Endodermal cell (in vitro differentiated cells): Measurements from ENCODE around the gene CHST11. TPM values are rescaled to one million over a fixed set of nuclear protein-coding genes. Genes with fewer than 3 reads are reported as not detected.

ENCODE experiments used
- DNase-seq: peaks from one replicate; pipeline ENCODE4 v3.0.0-alpha.2; 2017
- H3K27ac ChIP-seq: 2 replicates; pipeline ENCODE4 v1.5.1; 2013; ENCODE audit warnings: mild to moderate bottlenecking, low read depth, low read length, moderate library complexity
- H3K27me3 ChIP-seq: 2 replicates; pipeline ENCODE4 v1.6.1; 2013; ENCODE audit warnings: mild to moderate bottlenecking, low read length, moderate library complexity; ENCODE audit not compliant: insufficient read depth, control insufficient read depth, poor library complexity, severe bottlenecking
- H3K36me3 ChIP-seq: 2 replicates; pipeline ENCODE4 v1.7.0; 2013; ENCODE audit warnings: mild to moderate bottlenecking, low read length, moderate library complexity; ENCODE audit not compliant: control insufficient read depth, insufficient read depth
- H3K4me1 ChIP-seq: one replicate; pipeline ENCODE4 v1.7.0; 2013; ENCODE audit warnings: low read length; ENCODE audit not compliant: control insufficient read depth, insufficient read depth
- H3K4me3 ChIP-seq: 2 replicates; pipeline ENCODE4 v1.5.1; 2013; ENCODE audit warnings: mild to moderate bottlenecking, low read length, moderate library complexity
- H3K9ac ChIP-seq: 2 replicates; pipeline ENCODE4 v1.6.1; 2013; ENCODE audit warnings: mild to moderate bottlenecking, low read length, moderate library complexity; ENCODE audit not compliant: poor library complexity, severe bottlenecking; ENCODE audit errors: extremely low read depth
- H3K9me3 ChIP-seq: 2 replicates; pipeline ENCODE4 v1.6.1; 2013; ENCODE audit warnings: mild to moderate bottlenecking, low read length, moderate library complexity; ENCODE audit not compliant: control insufficient read depth
- H3K27ac Mint-ChIP-seq: 2 replicates; pipeline ENCODE4 v1.8.0; 2020; ENCODE audit warnings: mixed read lengths
- H3K27me3 Mint-ChIP-seq: 2 replicates; pipeline ENCODE4 v1.8.0; 2021; ENCODE audit warnings: mild to moderate bottlenecking, mixed read lengths; ENCODE audit not compliant: insufficient read depth
- H3K36me3 Mint-ChIP-seq: 2 replicates; pipeline ENCODE4 v1.8.0; 2020; ENCODE audit warnings: low read depth, mixed read lengths
- H3K4me1 Mint-ChIP-seq: 2 replicates; pipeline ENCODE4 v1.8.0; 2020; ENCODE audit warnings: mixed read lengths
- H3K4me3 Mint-ChIP-seq: 2 replicates; pipeline ENCODE4 v1.8.0; 2020; ENCODE audit warnings: mild to moderate bottlenecking, moderate library complexity, mixed read lengths
- H3K9me3 Mint-ChIP-seq: 2 replicates; pipeline ENCODE4 v1.8.0; 2020; ENCODE audit warnings: mild to moderate bottlenecking, mixed read lengths
- CTCF ChIP-seq: fragments of 200-600 bp; sonication (generic); conservative IDR thresholded peaks from 2 replicates; pipeline ENCODE4 v1.5.0; 2021; ENCODE audit warnings: antibody characterized with exemption, mild to moderate bottlenecking
- WGBS, 2 experiments: methylation state at CpG; one replicate each; pipeline versions ENCODE4 v1.1.5 to v1.1.7; 2013; ENCODE audit warnings: missing lambda C conversion rate in 2 of 2, mixed read lengths in 1 of 2; ENCODE audit not compliant: insufficient coverage in 1 of 2, insufficient read length in 1 of 2; 5-methylcytosine and 5-hydroxymethylcytosine counted together
- total RNA-seq, 2 donors: library from RNA; stranded (reverse); fragmentation: NEBNext Ultra II Directional in 1 of 2; extraction: Animal tissue kit (Norgen Biotek cat#: 25700) in 1 of 2; gene quantifications; 2 replicates in 1 of 2; 3 replicates in 1 of 2; pipeline ENCODE4 v1.2.1, GENCODE V29; 2021

CHST11 gene
- total RNA-seq, 2 donors from 2014 or later = 30.7 to 36.2 TPM

- 91 to 100% methylated on average over 1 to 2 of the region's 2 CpGs for WGBS, 2 experiments
Measured at GRCh38 chr12:104775731-104776231, 319.0 kb downstream of the CHST11 start.

GRCh38 chr12:104779134-104779533 lies 322.4 kb downstream of the CHST11 start:
- H3K27ac ChIP-seq = no peak overlapping the region
- Mint-ChIP-seq H3K36me3 (no peaks in the 10 kb centered on the region), H3K9me3 (peaks cover 9% of the 10 kb centered on the region), H3K4me3 (no peak overlapping the region), H3K4me1 (peaks cover 6% of the 10 kb centered on the region), H3K27ac (no peak overlapping the region), H3K27me3 (peaks cover 2% of the 10 kb centered on the region)
- H3K27me3 ChIP-seq = no peaks in the 10 kb centered on the region
- WGBS, 2 experiments = 60% methylated on average over 1 of the region's 2 CpGs; no CpG with 5 or more reads in 1 of the 2 experiments
- DNase-seq = no peak
- H3K4me1 ChIP-seq = no peaks in the 10 kb centered on the region
- TF ChIP-seq CTCF = no peak
- H3K4me3 ChIP-seq = no peak overlapping the region
- peaks cover 15% of the 10 kb centered on the region for H3K9me3 ChIP-seq
- no peaks in the 10 kb centered on the region for H3K36me3 ChIP-seq
- H3K9ac ChIP-seq = no peak overlapping the region

More at GRCh38 chr12:104775731-104776231, 319.0 kb downstream of the CHST11 start:
- no peak for DNase-seq
- peaks cover 24% of the 10 kb centered on the region for H3K9me3 ChIP-seq
- Mint-ChIP-seq H3K4me1 (no peaks in the 10 kb centered on the region), H3K4me3 (no peak overlapping the region), H3K9me3 (peaks cover 22% of the 10 kb centered on the region), H3K27ac (no peak overlapping the region), H3K27me3 (peaks cover 2% of the 10 kb centered on the region), H3K36me3 (no peaks in the 10 kb centered on the region)
- no peaks in the 10 kb centered on the region for H3K36me3 ChIP-seq
- no peaks in the 10 kb centered on the region for H3K27me3 ChIP-seq
- no peak overlapping the region for H3K4me3 ChIP-seq
- H3K27ac ChIP-seq = no peak overlapping the region
- no peak for TF ChIP-seq CTCF
- H3K9ac ChIP-seq = no peak overlapping the region
- no peaks in the 10 kb centered on the region for H3K4me1 ChIP-seq

GRCh38 chr12:104782296-104782695 lies 325.5 kb downstream of the CHST11 start:
- no peak for DNase-seq
- peaks cover 16% of the 10 kb centered on the region for H3K4me1 Mint-ChIP-seq
- no peak overlapping the region for H3K27ac ChIP-seq
- no peaks in the 10 kb centered on the region for H3K4me1 ChIP-seq
- H3K27me3 ChIP-seq = no peaks in the 10 kb centered on the region
- 78 to 100% methylated on average over 1 to 3 of the region's 3 CpGs for WGBS, 2 experiments
- H3K9me3 Mint-ChIP-seq = peaks cover 11% of the 10 kb centered on the region
- peaks cover 2% of the 10 kb centered on the region for H3K27me3 Mint-ChIP-seq
- H3K36me3 Mint-ChIP-seq = no peaks in the 10 kb centered on the region
- no peak overlapping the region for H3K9ac ChIP-seq
- no peak for TF ChIP-seq CTCF
- no peak overlapping the region for H3K4me3 Mint-ChIP-seq
- no peak overlapping the region for H3K27ac Mint-ChIP-seq
- H3K36me3 ChIP-seq = no peaks in the 10 kb centered on the region
- H3K9me3 ChIP-seq = peaks cover 15% of the 10 kb centered on the region
- H3K4me3 ChIP-seq = no peak overlapping the region
